HG02970 (cell line): Measurements from ENCODE around the gene JKAMP.
A peak's percentile ranks its signal among the peaks of the same experiment; 100 is the strongest.
"Not testable (repeated sequence)": the region's sequence is repeated elsewhere in the genome, so short reads cannot be mapped to it uniquely, and the experiment has no call there.

ENCODE experiments used
- ATAC-seq: cut with Tn5 transposase; IDR thresholded peaks from one replicate; pipeline ENCODE4 v1.9.1; 2021; ENCODE audit warnings: mild to moderate bottlenecking, moderate library complexity, moderate number of reproducible peaks; ENCODE audit not compliant: unreplicated experiment, low FRiP score

Gene JKAMP, protein sequence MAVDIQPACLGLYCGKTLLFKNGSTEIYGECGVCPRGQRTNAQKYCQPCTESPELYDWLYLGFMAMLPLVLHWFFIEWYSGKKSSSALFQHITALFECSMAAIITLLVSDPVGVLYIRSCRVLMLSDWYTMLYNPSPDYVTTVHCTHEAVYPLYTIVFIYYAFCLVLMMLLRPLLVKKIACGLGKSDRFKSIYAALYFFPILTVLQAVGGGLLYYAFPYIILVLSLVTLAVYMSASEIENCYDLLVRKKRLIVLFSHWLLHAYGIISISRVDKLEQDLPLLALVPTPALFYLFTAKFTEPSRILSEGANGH

GRCh38 chr14:59483819-59484638 is at the start of gene JKAMP, which contains the start of gene L3HYPDH:
TSS of gene JKAMP (plus strand) at chr14:59484517. CDS start at chr14:59484590, 73 bp downstream.
TSS of gene L3HYPDH (minus strand) at chr14:59484408. CDS start at chr14:59484316, 92 bp downstream.
- peak; percentile 90 for ATAC-seq

GRCh38 chr14:59435101-59435500 is 49.2 kb upstream of the JKAMP start:
- ATAC-seq: no peak

- no peak for ATAC-seq
Measured at GRCh38 chr14:59435987-59436386, 48.3 kb upstream of the JKAMP start.

DNA sequence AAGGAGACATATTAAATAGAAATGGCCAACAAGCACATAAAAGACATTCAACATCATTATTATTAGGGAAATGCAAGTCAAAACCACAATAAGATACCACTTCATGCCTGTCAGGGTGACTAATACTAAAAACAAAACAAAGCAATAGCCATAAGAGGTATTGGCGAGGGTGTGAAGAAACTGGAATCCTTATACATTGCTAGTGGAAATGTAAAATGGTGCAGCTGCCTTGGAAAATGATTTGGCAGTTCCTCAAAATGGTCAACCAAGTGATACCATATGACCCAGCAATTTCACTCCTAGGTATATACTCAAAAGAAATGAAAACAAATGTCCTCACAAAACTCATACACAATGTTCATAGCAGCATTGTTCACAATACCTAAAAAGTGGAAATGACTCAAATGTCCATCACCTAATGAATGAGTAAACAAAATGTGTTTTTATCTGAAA is 46.1 kb upstream of the JKAMP start:
- ATAC-seq: no peak

- ATAC-seq: no peak
Measured at GRCh38 chr14:59439256-59439965, 44.9 kb upstream of the JKAMP start.

- not testable (repeated sequence) for ATAC-seq
Measured at GRCh38 chr14:59448673-59449072, 35.6 kb upstream of the JKAMP start.

- ATAC-seq: no peak
Measured at GRCh38 chr14:59450716-59451115, 33.6 kb upstream of the JKAMP start.

DNA sequence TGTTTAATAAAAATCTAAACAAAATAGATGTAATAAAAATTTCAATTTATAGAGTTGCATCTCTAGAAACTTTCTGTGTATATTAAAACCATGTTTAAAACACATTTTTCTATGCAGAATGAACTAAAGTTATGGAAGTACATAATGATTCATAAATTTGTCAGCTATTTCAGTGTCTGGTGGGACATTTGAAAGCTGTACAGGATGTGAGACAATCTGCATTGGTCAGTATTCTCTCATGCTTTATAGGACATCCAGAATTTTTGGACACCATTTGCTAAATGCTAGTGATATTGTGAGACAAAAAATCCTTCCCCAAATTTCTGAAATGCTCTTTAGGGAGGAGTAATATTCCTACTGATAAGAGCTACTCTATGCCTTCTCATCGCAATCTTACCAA is 32.5 kb upstream of the JKAMP start:
- no peak for ATAC-seq

DNA sequence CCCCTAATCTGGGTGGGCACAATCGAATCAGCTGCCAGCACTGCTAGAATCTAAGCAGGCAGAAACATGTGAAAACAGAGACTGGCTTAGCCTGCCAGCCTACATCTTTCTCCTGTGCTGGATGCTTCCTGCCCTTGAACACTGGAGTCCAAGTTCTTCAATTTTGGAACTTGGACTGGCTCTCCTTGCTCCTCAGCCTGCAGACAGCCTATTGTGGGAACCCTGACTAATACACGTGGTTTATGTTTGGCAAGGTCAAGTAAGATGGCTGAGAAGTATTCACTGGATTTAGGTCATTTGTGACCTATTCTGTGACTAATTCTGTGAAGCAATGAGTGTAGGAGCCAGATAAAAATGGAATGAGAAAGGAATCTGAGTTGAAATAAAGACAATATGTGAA is 30.2 kb upstream of the JKAMP start:
- ATAC-seq: no peak

GRCh38 chr14:59455411-59455810 is 28.9 kb upstream of the JKAMP start:
- ATAC-seq: no peak

DNA sequence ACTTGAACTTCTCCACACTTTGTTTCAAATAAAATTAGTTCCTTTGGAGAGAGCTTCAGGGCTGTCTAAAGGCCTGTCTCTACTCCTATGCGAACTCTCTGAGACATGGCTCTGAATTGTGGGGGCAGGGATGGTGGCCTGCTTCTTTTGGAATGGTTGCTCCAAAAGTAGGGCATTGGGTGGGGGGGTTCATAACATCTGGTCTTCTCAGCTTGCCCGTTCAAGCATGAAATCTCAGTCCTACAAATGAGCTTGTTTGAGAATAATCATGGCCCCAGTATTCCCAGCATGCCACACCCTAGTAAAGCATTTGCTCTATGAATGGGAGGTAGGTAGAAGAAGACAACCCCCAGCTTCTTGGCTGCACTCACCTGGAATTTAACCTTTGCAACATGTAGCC is 25.8 kb upstream of the JKAMP start:
- no peak for ATAC-seq

GRCh38 chr14:59460378-59460777 is 23.9 kb upstream of the JKAMP start:
- ATAC-seq: no peak

DNA sequence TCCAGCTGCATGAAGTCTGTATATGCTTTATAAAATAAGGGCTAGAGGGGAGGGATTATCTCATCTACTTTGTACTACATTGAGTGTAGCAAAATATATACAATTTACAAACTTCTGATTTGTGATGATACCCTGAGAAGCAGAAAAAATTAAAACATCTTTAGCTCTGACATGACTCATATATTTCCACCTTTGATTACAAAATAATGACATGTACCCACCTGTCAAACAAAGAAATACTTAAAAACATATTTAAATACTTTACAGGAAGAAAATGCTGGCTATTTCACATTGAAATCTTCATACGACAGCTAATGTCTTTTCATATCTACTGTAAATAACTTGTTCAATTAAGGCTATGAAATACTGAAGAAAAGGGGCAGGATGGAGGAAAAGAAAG is 22.4 kb upstream of the JKAMP start:
- ATAC-seq: no peak

DNA sequence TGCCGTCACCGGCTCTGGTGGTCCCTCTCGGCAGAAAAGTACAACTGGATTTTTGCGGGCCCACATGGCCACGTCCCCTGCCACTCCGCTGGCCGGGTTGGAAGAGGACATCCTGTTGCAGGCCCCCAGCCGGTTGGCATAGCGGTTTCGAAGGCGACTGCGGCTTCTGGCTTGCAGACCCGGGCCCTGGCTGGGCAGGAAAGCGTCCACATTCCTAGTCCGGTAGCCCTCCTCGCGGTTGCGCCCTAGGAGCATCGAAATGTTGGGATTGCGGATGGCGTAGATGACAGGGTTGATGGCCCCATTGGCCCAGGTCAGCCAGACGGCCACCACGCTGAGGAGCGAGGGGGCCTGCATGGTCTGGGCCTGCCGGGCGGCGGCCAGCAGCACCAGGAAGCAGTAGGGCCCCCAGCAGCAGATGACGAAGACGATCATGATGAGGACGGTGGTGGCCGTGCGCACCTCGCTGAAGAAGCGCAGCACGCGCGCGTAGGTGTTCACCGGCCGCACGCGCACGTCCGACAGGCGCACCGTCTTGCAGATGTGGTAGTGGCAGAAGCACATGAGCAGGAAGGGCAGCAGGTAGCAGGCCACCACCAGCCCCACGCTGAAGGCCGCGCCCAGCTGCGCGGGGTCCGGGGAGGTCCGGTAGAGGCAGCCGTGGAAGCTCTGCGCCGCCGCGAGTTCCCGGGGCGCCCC is 20.4 kb upstream of the JKAMP start:
- ATAC-seq: peak; percentile 21

DNA sequence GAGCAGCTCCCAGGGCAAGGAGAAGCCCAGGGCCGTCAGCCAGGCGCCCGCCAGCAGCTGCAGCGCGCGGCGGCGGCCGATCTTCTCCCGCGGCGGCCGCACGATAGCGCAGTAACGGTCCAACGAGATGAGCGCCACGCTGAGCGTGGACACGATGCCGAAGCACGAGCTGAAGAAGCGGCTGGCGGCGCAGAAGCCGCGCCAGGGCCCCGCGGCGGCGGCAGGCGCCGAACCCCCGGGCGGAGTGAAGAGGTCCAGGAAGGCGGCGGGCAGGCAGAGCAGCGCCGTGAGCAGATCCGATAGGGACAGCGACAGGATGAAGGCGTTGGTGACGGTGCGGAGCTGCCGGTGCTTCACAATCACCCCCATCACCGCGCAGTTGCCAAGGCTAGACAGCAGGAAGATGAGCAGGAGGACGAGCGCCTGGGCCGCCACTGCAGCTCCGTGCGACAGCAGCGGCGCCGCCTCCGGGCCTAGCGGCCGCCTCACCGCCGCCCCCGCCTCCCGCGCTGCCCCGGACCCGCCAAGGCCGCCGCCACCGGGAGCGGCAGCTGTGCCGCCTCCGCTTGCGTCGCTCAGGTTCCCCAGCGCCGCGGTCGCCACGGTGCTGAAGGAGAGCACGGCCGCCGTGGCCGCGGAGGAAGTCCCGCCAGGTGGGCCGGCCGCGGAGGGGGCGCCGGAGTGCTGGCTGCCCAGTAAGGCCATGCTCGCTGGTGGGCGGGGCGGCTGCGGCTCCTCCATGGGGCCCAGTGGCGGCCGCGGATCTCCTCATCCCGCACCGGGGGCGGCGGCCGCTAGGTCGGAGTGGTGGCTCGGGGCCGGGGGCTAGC is 19.6 kb upstream of the JKAMP start:
- ATAC-seq: peak; percentile 56

DNA sequence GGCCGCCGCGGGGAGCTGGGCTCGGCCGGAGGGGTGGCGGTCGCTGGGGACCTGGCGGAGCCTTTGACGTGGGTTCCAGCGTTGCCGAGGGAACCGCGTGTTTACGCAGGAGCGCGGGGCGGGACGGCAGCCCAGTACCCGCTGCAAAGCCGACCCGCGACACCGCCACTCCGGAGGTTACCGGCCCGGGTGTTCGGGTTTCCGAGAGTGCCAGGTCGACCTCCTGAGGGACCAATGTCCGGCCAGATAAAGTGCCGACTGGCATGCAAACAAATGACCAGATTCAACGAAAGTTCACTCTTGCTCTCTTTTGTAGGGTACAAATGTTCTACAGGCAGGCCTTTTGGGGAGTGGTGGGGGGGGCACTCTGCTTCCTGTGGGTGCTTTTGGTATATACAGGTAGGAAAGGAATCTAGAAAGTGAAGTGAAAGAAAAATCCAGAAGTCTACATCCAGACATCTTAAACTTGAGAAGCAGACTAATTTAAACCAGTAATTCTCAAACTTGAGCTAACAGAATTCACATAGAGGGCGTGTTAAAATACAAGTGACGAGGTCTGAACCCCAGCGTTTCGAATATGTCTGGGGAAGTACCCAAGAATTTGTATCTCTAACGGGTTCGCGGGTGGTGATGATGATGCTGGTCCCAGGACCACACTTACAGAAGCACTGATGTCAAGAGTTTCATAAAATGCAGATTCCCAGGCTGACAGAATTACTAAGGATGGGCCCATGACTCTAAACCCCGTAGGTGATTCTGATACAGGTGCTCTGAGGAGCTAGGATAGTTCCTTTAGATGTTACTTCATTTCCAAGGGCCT is 18.8 kb upstream of the JKAMP start, which contains the start of gene GPR135:
Gene GPR135 (minus strand): TSS at position 65 of the 820 bp plus-strand sequence. CDS start 154 bp downstream, outside the sequence.
- no peak for ATAC-seq

GRCh38 chr14:59474172-59474571 is 10.1 kb upstream of the JKAMP start:
- no peak for ATAC-seq

DNA sequence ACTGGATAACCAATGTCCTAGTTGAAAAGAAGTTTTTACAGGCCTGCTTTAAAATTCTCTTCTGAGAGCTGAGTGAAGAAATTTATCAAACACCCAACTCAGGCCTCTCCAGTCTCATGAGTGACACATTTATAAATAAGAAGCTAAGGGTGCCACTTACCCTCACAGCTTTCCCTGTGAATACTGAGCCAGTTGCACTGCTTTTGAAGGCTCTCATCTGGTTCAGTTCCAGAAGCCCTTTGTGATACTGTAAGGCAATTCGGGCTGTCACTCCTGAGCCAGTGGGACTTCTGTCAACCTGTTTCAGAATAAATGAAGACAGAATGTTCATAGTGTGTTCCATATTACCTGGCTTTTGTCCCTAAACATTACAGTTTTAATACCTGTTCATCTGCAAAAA is 8.6 kb upstream of the JKAMP start:
- ATAC-seq: no peak

DNA sequence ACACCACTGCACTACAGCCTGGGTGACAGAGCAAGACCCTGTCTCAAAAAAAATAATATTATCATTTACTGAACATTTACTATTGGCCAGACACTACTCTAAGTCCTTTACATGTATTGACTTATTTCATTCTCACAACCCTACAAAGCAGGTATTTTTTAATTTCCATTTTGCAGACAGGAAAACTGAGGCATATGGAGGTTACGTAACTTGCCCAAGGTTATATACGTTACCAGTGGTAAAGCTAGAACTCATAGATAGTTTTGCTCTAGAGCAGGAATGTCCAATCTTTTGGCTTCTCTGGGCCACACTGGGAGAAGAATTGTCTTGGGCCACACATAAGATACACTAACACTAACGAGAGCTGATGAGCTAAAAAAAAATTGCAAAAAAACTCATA is 5.8 kb upstream of the JKAMP start:
- ATAC-seq: no peak
